Smooth muscle cell (in vitro differentiated cells): ENCODE data around the gene TPRG1. TPM values are rescaled to one million over a fixed set of nuclear protein-coding genes. Genes with fewer than 3 reads are reported as not detected.

Source experiments
- DNase-seq: peaks from one replicate; lab custom pipeline; 2025; ENCODE audit not compliant: unreplicated experiment; lab: John Stamatoyannopoulos, UW
- H2AFZ ChIP-seq: fragments of 200-600 bp; sonication (generic); 2 replicates; pipeline ENCODE4 v1.6.0; 2016; ENCODE audit warnings: antibody characterized with exemption, low read depth, mild to moderate bottlenecking
- H3F3A ChIP-seq: fragments of 200-600 bp; sonication (generic); 2 replicates; pipeline ENCODE4 v1.6.0; 2017; ENCODE audit warnings: antibody characterized with exemption, low read depth
- H3K27ac ChIP-seq: fragments of 200-600 bp; sonication (generic); 2 replicates; pipeline ENCODE4 v1.5.1; 2016; ENCODE audit warnings: low read depth, mild to moderate bottlenecking
- H3K27me3 ChIP-seq: fragments of 200-600 bp; sonication (generic); 2 replicates; pipeline ENCODE4 v1.6.1; 2016; ENCODE audit warnings: low read depth, mild to moderate bottlenecking
- H3K36me3 ChIP-seq: fragments of 200-600 bp; sonication (generic); 2 replicates; pipeline ENCODE4 v1.5.1; 2016; ENCODE audit warnings: low read depth
- H3K4me1 ChIP-seq: fragments of 200-600 bp; sonication (generic); 2 replicates; pipeline ENCODE4 v1.5.1; 2016; ENCODE audit warnings: low read depth
- H3K4me2 ChIP-seq: fragments of 200-600 bp; sonication (generic); 2 replicates; pipeline ENCODE4 v1.6.0; 2016; ENCODE audit warnings: mild to moderate bottlenecking
- H3K4me3 ChIP-seq: fragments of 200-600 bp; sonication (generic); 2 replicates; pipeline ENCODE4 v1.5.1; 2016; ENCODE audit warnings: mild to moderate bottlenecking
- H3K79me2 ChIP-seq: fragments of 200-600 bp; sonication (generic); 2 replicates; pipeline ENCODE4 v1.6.0; 2016; ENCODE audit warnings: low read depth, mild to moderate bottlenecking
- H3K9ac ChIP-seq: fragments of 200-600 bp; sonication (generic); 2 replicates; pipeline ENCODE4 v1.6.0; 2016; ENCODE audit warnings: low read depth
- H3K9me3 ChIP-seq: fragments of 200-600 bp; sonication (generic); replicated peaks from 2 replicates; pipeline ENCODE4 v1.5.1; 2016; ENCODE audit warnings: low read depth
- H4K20me1 ChIP-seq: fragments of 200-600 bp; sonication (generic); 2 replicates; pipeline ENCODE4 v1.6.0; 2016; ENCODE audit warnings: low read depth
- CTCF ChIP-seq: fragments of 200-600 bp; sonication (generic); IDR thresholded peaks from 2 replicates; pipeline ENCODE4 v1.5.1; 2017; ENCODE audit warnings: borderline replicate concordance, mild to moderate bottlenecking, antibody characterized with exemption; ENCODE audit not compliant: insufficient read depth, poor library complexity, severe bottlenecking
- WGBS: methylation state at CpG from one replicate; pipeline ENCODE4 v1.1.7; 2016; ENCODE audit warnings: low lambda C conversion rate; 5-methylcytosine and 5-hydroxymethylcytosine counted together
- polyA plus RNA-seq: library from polyadenylated mRNA; unstranded; fragments of >200 nt; fragmentation: Nextera tagmentation; extraction: Ambion mirVana; gene quantifications from 2 replicates; pipeline ENCODE4 v1.2.1, GENCODE V29; 2016
- total RNA-seq: library from RNA; depleted of rRNA; stranded (reverse); fragments of >200 nt; gene quantifications from 2 replicates; pipeline ENCODE4 v1.2.3, GENCODE V29; 2014

The TPRG1 gene
- total and polyA plus RNA-seq, 2 experiments from 2014 or later = 0.65 to 3.2 TPM

DNA sequence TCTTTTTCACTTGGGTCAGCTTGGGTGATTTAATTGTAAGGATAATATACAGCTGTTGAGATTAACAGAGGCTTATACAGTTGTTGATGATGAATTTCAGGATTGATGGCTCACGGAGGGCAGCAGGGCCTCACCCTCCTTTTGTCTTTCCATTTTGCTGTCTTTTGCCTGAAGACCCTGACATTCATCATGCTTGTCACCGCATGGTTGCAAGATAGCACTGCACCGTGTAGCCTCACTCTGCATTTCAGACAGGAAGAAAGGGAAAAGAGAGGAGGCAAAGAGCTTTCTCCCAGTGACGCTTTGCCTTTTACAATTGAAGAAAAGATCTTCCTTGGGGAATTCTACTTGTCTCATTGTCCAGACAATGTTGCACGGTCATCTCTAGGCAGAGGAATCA is 115.1 kb downstream of the TPRG1 start:
- DNase-seq = no peak
- no peak for TF ChIP-seq CTCF
- Histone ChIP-seq H3K9ac (no peak overlapping the region), H2AFZ (no peak overlapping the region), H3K79me2 (no peaks in the 10 kb centered on the region), H3K27ac (no peak overlapping the region), H3F3A (no peaks in the 10 kb centered on the region), H3K4me1 (no peaks in the 10 kb centered on the region), H3K4me3 (no peak overlapping the region), H4K20me1 (no peaks in the 10 kb centered on the region), H3K9me3 (no peaks in the 10 kb centered on the region), H3K27me3 (no peaks in the 10 kb centered on the region), H3K4me2 (no peak overlapping the region), H3K36me3 (no peaks in the 10 kb centered on the region)
- 72% methylated on average over 5 of the region's 5 CpGs for WGBS

DNA sequence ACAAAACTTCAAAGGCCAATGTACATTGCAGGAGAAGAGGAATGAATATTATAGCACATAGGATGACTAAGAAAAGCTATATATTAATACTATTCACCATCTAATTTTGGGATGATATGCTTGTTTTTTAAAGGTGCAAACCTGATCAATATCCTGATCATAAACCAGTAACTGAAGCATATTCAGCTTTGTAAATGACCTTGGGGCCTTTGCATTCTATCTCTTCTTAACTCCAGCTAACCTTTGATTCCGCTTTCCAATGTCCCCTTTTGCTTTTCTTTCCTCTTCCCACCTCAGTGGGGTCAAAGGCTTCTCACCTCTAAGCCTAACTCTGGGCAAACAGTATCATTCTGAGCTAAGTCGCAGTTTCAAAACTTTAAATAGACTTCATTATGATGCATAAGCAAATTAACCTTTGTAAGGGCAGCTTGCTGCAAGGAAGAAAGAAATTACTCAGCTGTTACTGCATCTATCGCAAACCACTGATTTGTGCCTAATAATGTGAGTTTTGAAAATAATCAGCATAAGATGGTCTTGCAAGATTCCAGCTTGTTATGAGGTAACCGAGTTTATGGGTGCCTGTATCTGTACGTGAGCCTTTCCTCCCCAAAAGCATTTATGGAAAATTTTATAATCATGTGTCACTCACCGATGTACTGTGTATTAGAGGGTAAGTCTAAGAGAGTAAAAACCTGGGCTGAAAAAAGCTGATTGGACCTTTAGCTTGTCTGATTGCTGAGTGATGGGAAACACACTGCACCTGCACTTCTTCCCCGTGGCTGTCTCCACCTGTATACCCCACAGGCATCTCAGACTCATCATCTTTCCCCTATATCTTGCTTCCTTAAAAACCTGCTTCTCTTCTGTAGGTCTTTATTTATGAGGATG is 116.8 kb downstream of the TPRG1 start:
- Histone ChIP-seq H3K79me2 (no peaks in the 10 kb centered on the region), H2AFZ (no peak overlapping the region), H3K4me2 (no peak overlapping the region), H3F3A (no peaks in the 10 kb centered on the region), H3K9me3 (no peaks in the 10 kb centered on the region), H3K27me3 (no peaks in the 10 kb centered on the region), H3K9ac (no peak overlapping the region), H3K4me3 (no peak overlapping the region), H3K27ac (no peak overlapping the region), H3K4me1 (no peaks in the 10 kb centered on the region), H4K20me1 (no peaks in the 10 kb centered on the region), H3K36me3 (no peaks in the 10 kb centered on the region)
- WGBS = 79% methylated on average over 7 of the region's 7 CpGs
- DNase-seq = no peak
- no peak for TF ChIP-seq CTCF

DNA sequence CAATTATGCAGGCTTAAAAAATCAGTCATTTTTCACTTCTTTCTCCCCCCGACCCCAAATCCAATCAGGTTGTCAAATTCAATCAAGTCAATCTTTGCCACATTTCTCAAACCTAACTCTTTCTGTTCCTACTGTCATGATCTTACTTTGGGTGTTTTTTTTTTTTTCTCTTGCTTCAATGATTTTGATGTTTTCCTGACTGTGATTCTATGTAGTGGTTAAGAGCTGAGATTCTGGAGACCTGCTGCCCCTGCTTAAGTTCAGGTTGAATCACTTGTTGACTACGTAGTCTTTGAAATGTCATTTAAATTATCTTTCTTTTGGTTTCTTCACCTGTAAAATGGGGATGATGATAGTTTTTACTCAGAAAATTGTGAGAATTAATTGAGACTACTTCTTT is 117.5 kb downstream of the TPRG1 start:
- no peak overlapping the region for H2AFZ ChIP-seq
- 89% methylated on average over 2 of the region's 2 CpGs for WGBS

More for the DNA sequence above, 117.5 kb downstream of the TPRG1 start:
- DNase-seq = no peak
- Histone ChIP-seq H3K27me3 (no peaks in the 10 kb centered on the region), H3K27ac (no peak overlapping the region), H3K9me3 (no peaks in the 10 kb centered on the region), H3K36me3 (no peaks in the 10 kb centered on the region), H3K4me3 (no peak overlapping the region), H3K4me2 (no peak overlapping the region), H3K79me2 (no peaks in the 10 kb centered on the region), H3F3A (no peaks in the 10 kb centered on the region), H3K9ac (no peak overlapping the region), H4K20me1 (no peaks in the 10 kb centered on the region), H3K4me1 (no peaks in the 10 kb centered on the region)
- TF ChIP-seq CTCF = no peak
